Neural crest cell (in vitro differentiated cells): ENCODE data around the gene ZNF70. TPM values are rescaled to one million over a fixed set of nuclear protein-coding genes. Genes with fewer than 3 reads are reported as not detected.

Source experiments
- DNase-seq: peaks from one replicate; pipeline ENCODE4 v3.0.0; 2021; ENCODE audit warnings: low read depth, mixed read lengths, low spot score
- H3K27ac Mint-ChIP-seq: one replicate; pipeline ENCODE4 v1.8.0; 2021; ENCODE audit warnings: mild to moderate bottlenecking, mixed read lengths; ENCODE audit not compliant: unreplicated experiment
- H3K27me3 Mint-ChIP-seq: 2 replicates; pipeline ENCODE4 v1.8.0; 2021; ENCODE audit warnings: low read depth, mild to moderate bottlenecking, mixed read lengths
- H3K36me3 Mint-ChIP-seq: 2 replicates; pipeline ENCODE4 v1.8.0; 2021; ENCODE audit warnings: low read depth, mild to moderate bottlenecking, mixed read lengths
- H3K4me1 Mint-ChIP-seq: 2 replicates; pipeline ENCODE4 v1.8.0; 2021; ENCODE audit warnings: mixed read lengths
- H3K4me3 Mint-ChIP-seq: one replicate; pipeline ENCODE4 v1.8.0; 2021; ENCODE audit warnings: mild to moderate bottlenecking, mixed read lengths
- H3K9me3 Mint-ChIP-seq: 2 replicates; pipeline ENCODE4 v1.8.0; 2021; ENCODE audit warnings: mixed read lengths
- CTCF ChIP-seq: fragments of 200-600 bp; sonication (generic); conservative IDR thresholded peaks from 2 replicates; pipeline ENCODE4 v1.5.0; 2021; ENCODE audit warnings: antibody characterized with exemption, mild to moderate bottlenecking
- total RNA-seq: library from RNA; stranded (reverse); gene quantifications from 2 replicates; pipeline ENCODE4 v1.2.1, GENCODE V29; 2021

Gene ZNF70
- total RNA-seq, 1 donor from 2014 or later = 11.4 TPM

DNA sequence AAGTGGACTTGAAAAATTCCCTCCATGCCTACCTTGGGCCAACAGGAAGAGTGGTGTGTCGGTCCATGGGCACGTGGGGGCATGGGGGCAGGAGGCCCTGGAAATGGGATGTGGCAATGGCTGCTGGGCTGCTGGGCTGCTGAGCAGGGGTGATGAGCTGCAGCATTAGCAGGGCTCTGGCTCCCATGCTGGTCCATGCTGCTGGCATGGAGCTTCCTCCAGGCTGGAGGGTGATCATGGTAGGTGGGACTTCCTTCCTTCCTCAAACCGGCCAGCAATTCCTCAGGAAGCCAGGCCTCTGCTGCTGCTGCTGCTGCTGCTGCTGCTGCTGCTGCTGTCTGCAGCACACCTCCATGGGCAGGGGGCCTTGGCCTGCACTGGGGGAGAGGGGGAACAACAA lies 55.8 kb downstream of the ZNF70 start:
- TF ChIP-seq CTCF = no peak
- DNase-seq = no peak
- Mint-ChIP-seq H3K27ac (no peak overlapping the region), H3K36me3 (peaks cover 14% of the 10 kb centered on the region), H3K4me3 (no peak overlapping the region), H3K4me1 (no peaks in the 10 kb centered on the region), H3K9me3 (no peaks in the 10 kb centered on the region), H3K27me3 (no peaks in the 10 kb centered on the region)

DNA sequence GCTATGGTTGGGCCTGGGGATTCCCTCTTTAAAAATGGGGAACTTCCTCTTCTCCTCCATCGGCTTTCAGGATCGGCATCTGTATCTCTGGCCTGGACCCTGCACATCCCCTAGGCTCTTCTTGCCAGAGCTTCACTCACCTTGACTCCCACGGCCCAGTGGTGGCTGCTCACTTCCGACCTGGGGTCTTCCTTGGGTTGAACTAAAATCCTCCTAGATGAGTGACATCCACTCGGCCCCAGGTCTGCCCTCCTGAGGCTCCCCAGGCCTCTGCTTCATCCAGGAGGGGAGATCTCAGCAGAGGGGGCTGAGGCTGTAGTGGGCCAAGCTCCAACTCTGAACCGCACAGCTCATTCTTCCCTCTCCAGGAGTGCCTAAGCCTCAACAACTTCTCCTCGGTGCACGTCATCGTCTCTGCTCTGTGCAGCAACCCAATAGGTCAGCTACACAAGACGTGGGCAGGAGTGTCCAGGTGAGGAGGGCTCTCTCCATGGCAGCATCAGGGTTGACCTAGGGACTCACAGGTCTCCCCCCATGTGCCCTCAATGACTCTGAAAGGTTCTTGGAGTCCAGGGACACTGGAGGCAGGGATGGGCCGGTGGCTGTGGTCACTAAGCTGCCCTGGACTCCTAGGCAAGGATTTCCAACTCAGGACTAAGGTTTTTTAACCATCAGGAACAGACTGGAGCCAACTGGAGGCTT lies 56.8 kb downstream of the ZNF70 start:
- no peak for DNase-seq
- no peak overlapping the region for H3K27ac Mint-ChIP-seq
- H3K9me3 Mint-ChIP-seq = no peaks in the 10 kb centered on the region
- TF ChIP-seq CTCF = no peak
- H3K36me3 Mint-ChIP-seq = peaks cover 13% of the 10 kb centered on the region
- no peaks in the 10 kb centered on the region for H3K27me3 Mint-ChIP-seq
- no peaks in the 10 kb centered on the region for H3K4me1 Mint-ChIP-seq
- no peak overlapping the region for H3K4me3 Mint-ChIP-seq

- Mint-ChIP-seq H3K4me1 (no peaks in the 10 kb centered on the region), H3K4me3 (no peak overlapping the region), H3K9me3 (no peaks in the 10 kb centered on the region), H3K36me3 (peaks cover 13% of the 10 kb centered on the region), H3K27ac (no peak overlapping the region), H3K27me3 (no peaks in the 10 kb centered on the region)
- DNase-seq = no peak
- no peak for TF ChIP-seq CTCF
Observed at GRCh38 chr22:23692598-23693291, 58.2 kb downstream of the ZNF70 start.

DNA sequence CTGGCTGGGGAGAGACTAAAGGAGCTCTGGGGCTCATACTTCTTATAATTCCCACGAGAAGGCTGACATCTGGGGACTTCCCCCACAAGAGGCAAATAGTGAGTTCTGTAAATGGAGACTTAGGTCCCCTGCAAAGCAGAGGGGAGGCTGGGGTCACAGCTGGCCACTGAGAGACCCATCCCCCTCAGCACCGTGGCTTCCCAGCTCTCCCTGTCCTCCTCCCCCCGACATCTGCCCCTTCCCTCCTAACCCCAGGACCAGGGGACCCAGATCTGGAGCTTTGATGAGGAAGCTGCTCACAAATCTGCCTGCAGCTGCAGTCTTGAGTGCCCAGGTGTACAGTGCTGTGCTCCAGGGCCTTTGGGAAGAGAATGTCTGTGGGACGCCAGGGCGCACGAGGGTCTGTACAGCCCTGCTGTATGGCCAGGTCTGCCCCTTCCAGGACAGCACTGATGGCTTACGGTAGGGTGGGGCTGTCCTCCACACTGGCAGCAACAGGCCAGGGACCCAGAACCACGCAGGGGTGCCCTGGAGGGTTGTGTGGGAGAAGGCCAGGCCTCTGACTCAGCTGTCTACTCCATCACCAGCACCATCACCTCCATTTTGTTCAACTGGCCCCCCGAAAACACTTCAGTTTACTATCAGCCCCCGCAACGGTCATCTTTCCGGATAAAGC lies 59.0 kb downstream of the ZNF70 start:
- no peak overlapping the region for H3K27ac Mint-ChIP-seq
- no peaks in the 10 kb centered on the region for H3K27me3 Mint-ChIP-seq
- no peak for DNase-seq
- H3K4me1 Mint-ChIP-seq = no peaks in the 10 kb centered on the region
- H3K4me3 Mint-ChIP-seq = no peak overlapping the region
- H3K9me3 Mint-ChIP-seq = no peaks in the 10 kb centered on the region
- H3K36me3 Mint-ChIP-seq = peaks cover 13% of the 10 kb centered on the region
- no peak for TF ChIP-seq CTCF

DNA sequence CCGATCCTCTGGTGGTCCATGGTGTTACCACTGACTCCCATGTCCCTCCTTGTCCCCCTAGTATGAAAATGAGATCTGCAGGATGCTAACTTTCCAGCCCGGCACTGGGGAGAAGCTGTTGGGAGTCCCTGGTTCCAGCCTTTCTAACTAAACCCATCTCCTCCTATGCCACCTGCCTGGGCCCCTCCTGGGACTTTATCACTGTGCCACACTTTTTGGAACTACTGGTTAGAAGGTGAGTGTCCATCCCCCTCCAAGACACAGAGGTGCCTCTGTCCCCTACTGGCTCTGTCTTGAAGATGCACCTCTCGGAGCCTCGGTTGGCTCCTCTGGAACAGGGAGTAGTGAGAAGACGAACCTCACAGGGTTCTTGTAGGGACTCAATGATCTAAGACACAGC lies 60.2 kb downstream of the ZNF70 start, which contains the start of gene RGL4:
TSS of gene RGL4 (plus strand) at position 301 of the 400 bp plus-strand sequence. CDS start 1,018 bp downstream, outside the sequence.
- no peaks in the 10 kb centered on the region for H3K4me1 Mint-ChIP-seq
- no peak within 1 kb of the TSS for H3K27ac Mint-ChIP-seq
- H3K4me3 Mint-ChIP-seq = no peak within 1 kb of the TSS
- H3K27me3 Mint-ChIP-seq = no peaks in the 10 kb centered on the region
- no peak for DNase-seq
- no peak for TF ChIP-seq CTCF
- no peaks in the 10 kb centered on the region for H3K9me3 Mint-ChIP-seq
- peaks cover 13% of the 10 kb centered on the region for H3K36me3 Mint-ChIP-seq
